ENCODE measurements around the gene ITGA11.

- no peak for TF ChIP-seq POLR2A (IDR thresholded peaks at IDR 0.05; ENCODE audit: low read depth, low read length)
- no peak for TF ChIP-seq POLR2AphosphoS5 (IDR thresholded peaks at IDR 0.05; ENCODE audit: low read depth, low read length)
- no peak for TF ChIP-seq TAF1 (IDR thresholded peaks at IDR 0.05; ENCODE audit: borderline replicate concordance, low read depth, low read length)
Observed at GRCh38 chr15:68463444-68463843, 31.5 kb upstream of the ITGA11 start.

Measured in GM12892 (cell line).